Measurements from ENCODE around the gene BMX. TPM values are rescaled to one million over a fixed set of nuclear protein-coding genes. Genes with fewer than 3 reads are reported as not detected.

BMX gene
- total and polyA plus RNA-seq, 10 of the 15 experiments (the other 5 are each of a cell fraction or from before 2014, with no cell fraction given): not detected

- TF ChIP-seq, protein P1, sequence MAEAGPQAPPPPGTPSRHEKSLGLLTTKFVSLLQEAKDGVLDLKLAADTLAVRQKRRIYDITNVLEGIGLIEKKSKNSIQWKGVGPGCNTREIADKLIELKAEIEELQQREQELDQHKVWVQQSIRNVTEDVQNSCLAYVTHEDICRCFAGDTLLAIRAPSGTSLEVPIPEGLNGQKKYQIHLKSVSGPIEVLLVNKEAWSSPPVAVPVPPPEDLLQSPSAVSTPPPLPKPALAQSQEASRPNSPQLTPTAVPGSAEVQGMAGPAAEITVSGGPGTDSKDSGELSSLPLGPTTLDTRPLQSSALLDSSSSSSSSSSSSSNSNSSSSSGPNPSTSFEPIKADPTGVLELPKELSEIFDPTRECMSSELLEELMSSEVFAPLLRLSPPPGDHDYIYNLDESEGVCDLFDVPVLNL (IDR thresholded peaks at IDR 0.05; ENCODE audit: low read depth, low read length): no peak
- TF ChIP-seq SMC3 (IDR thresholded peaks at IDR 0.05; ENCODE audit: borderline replicate concordance, low read length): no peak
- TF ChIP-seq ESRRA (IDR thresholded peaks at IDR 0.05; ENCODE audit: low read length): no peak
- TF ChIP-seq ZNF274 (IDR thresholded peaks at IDR 0.05; ENCODE audit: insufficient read depth, insufficient read length): no peak
- TF ChIP-seq KLF5 (IDR thresholded peaks at IDR 0.05; ENCODE audit: partially characterized antibody): no peak
- no peak for TF ChIP-seq NFYA (IDR thresholded peaks at IDR 0.05; ENCODE audit: borderline replicate concordance, low read depth, low read length)
- TF ChIP-seq, protein P2, sequence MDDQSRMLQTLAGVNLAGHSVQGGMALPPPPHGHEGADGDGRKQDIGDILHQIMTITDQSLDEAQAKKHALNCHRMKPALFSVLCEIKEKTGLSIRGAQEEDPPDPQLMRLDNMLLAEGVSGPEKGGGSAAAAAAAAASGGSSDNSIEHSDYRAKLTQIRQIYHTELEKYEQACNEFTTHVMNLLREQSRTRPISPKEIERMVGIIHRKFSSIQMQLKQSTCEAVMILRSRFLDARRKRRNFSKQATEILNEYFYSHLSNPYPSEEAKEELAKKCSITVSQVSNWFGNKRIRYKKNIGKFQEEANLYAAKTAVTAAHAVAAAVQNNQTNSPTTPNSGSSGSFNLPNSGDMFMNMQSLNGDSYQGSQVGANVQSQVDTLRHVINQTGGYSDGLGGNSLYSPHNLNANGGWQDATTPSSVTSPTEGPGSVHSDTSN (IDR thresholded peaks at IDR 0.05; ENCODE audit: insufficient replicate concordance, low read depth, low read length): no peak
- no peak for TF ChIP-seq SMAD5 (IDR thresholded peaks at IDR 0.05; ENCODE audit: low read depth)
These were observed 62.4 kb downstream of the BMX start (continued) for GRCh38 chrX:15563056-15563455.

DNA sequence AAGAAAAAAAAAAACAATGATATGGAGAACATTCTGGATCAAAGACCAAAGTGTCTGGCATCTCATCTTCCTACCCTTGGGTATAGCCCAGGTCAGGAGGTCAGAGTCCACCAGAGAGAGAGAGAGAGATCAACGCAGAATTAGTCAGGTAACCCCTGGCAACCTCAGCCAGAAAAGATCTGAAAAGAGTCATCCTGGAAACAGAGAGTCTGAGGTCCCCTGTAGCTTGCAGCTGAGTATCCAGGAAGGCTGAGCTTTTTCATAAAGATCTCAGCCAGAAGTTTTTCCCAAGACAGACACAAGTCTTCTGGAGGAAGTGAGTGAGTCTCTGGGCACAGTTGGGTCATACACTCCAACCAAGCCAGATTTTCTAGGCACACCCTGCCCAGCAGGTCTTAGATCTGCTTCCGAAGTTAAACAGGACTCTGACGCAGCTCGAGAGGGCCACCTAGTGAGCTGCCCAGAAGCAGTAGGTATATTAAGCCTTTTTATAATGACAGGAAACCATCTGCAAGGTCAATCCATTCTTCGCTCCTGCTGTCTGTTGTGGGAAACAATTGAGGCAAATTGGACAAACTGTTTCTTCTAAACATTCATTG is 64.5 kb downstream of the BMX start:
- CTCF ChIA-PET: interaction anchor here (0.6 to 2.6 kb wide), 13 partner anchors 11 to 1327 kb away, joined by 3 to 16 read pairs (median 4); partner anchors contain the start of gene BMX
- 7% methylated on average over 5 of the region's 5 CpGs for WGBS (ENCODE audit: insufficient coverage, insufficient replicate concordance, low lambda C conversion rate, missing lambda C conversion rate)
- SMC1A ChIA-PET (ENCODE audit: uncharacterized antibody, unreplicated experiment): interaction anchor here (0.7 to 2.3 kb wide), 4 partner anchors 64 to 98 kb away, joined by 3 to 14 read pairs (median 4); partner anchors contain the start of gene BMX
- H3K4me2 ChIP-seq (ENCODE audit: control insufficient read depth, insufficient read depth): no peak overlapping the region
- POLR2A ChIA-PET: no interaction called here
- intact Hi-C loops (cut with micrococcal nuclease; ENCODE audit: unreplicated experiment) (loop anchor here (1.0 to 5.0 kb wide), 3 partner anchors 67 to 218 kb away; no protein-coding TSS in a partner anchor), in situ Hi-C loops (cut with MboI) (loop anchor here (5.0 kb wide), 1 partner anchor 218 kb away; no protein-coding TSS in a partner anchor)
- no peak overlapping the region for H3K4me3 ChIP-seq
- no TSS peak for BruUV-seq (replicated peaks)
- H3K36me3 ChIP-seq (ENCODE audit: control insufficient read depth in 2 of 2, insufficient read depth in 2 of 2, low read length in 1 of 2): no peaks in the 10 kb centered on the region
- H3K79me2 ChIP-seq (ENCODE audit: control insufficient read depth, insufficient read depth, low read length): no peaks in the 10 kb centered on the region
- H3K4me1 ChIP-seq (ENCODE audit: control insufficient read depth, insufficient read depth, low read length): no peaks in the 10 kb centered on the region
- peak; percentile 95 for ATAC-seq
- peak; percentile 64 for TF ChIP-seq RAD21 (IDR thresholded peaks at IDR 0.05; ENCODE audit: insufficient read depth, low read depth, low read length)
- no peak for TF ChIP-seq TBL1XR1 (IDR thresholded peaks at IDR 0.05; ENCODE audit: low read depth, low read length)
- peak; percentile 65 for TF ChIP-seq SMC3 (IDR thresholded peaks at IDR 0.05; ENCODE audit: borderline replicate concordance, low read length)
- TF ChIP-seq, protein P3, sequence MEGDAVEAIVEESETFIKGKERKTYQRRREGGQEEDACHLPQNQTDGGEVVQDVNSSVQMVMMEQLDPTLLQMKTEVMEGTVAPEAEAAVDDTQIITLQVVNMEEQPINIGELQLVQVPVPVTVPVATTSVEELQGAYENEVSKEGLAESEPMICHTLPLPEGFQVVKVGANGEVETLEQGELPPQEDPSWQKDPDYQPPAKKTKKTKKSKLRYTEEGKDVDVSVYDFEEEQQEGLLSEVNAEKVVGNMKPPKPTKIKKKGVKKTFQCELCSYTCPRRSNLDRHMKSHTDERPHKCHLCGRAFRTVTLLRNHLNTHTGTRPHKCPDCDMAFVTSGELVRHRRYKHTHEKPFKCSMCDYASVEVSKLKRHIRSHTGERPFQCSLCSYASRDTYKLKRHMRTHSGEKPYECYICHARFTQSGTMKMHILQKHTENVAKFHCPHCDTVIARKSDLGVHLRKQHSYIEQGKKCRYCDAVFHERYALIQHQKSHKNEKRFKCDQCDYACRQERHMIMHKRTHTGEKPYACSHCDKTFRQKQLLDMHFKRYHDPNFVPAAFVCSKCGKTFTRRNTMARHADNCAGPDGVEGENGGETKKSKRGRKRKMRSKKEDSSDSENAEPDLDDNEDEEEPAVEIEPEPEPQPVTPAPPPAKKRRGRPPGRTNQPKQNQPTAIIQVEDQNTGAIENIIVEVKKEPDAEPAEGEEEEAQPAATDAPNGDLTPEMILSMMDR (IDR thresholded peaks at IDR 0.05 in 2 of 3, conservative IDR thresholded peaks at IDR 0.05 in 1 of 3; ENCODE audit: control insufficient read depth in 2 of 3, extremely low read depth in 1 of 3, insufficient read depth in 1 of 3, low read depth in 3 of 3, low read length in 3 of 3): peak; percentile 55 to 65 (median 57)
- no peak overlapping the region for H3K27ac ChIP-seq (ENCODE audit: control insufficient read depth, insufficient read depth)
- peak; percentile 9 for DNase-seq (ENCODE audit: low read depth, low spot score)
- no peaks in the 10 kb centered on the region for H4K20me1 ChIP-seq (ENCODE audit: control insufficient read depth, insufficient read depth)
- FAIRE-seq: no peak
- H3K27me3 ChIP-seq (replicated peaks in 1 of 2; ENCODE audit: control insufficient read depth in 2 of 2, insufficient read depth in 2 of 2, low read length in 1 of 2): no peaks in the 10 kb centered on the region; a peak in 1 of 4 replicates
- RAD21 ChIA-PET (ENCODE audit: unreplicated experiment): interaction anchor here (0.5 to 1.9 kb wide), 6 partner anchors 69 to 590 kb away, joined by 3 to 7 read pairs (median 5); no protein-coding TSS in a partner anchor
- no peak overlapping the region for H2AFZ ChIP-seq (ENCODE audit: control insufficient read depth, low read depth, low read length)
- H3K9ac ChIP-seq (ENCODE audit: control insufficient read depth, insufficient read depth, low read length): no peak overlapping the region
- H3K9me3 ChIP-seq (replicated peaks; ENCODE audit: control insufficient read depth, insufficient read depth, low read length): no peaks in the 10 kb centered on the region
